HepG2 (cell line): ENCODE results near the gene TKFC. TPM values are rescaled to one million over a fixed set of nuclear protein-coding genes. Genes with fewer than 3 reads are reported as not detected.
A peak's percentile ranks its signal among the peaks of the same experiment; 100 is the strongest.

Source experiments
- AGO2 ChIP-seq: fragments of 200-400 bp; formaldehyde crosslinking; optimal IDR thresholded peaks from 2 replicates; pipeline ENCODE3; 2017; ENCODE audit warnings: mild to moderate bottlenecking, low read depth, low read length, moderate library complexity
- DPF2 ChIP-seq: sonication (generic); formaldehyde crosslinking; IDR thresholded peaks from 2 replicates; pipeline ENCODE4 v1.4.0; 2020; ENCODE audit warnings: mild to moderate bottlenecking, low read depth, missing genetic modification reagents, borderline replicate concordance
- E2F1 ChIP-seq: sonication (generic); formaldehyde crosslinking; IDR thresholded peaks from 2 replicates; pipeline ENCODE4 v1.5.0; 2020; ENCODE audit warnings: missing genetic modification reagents
- FOXM1 ChIP-seq: sonication (generic); formaldehyde crosslinking; IDR thresholded peaks from 2 replicates; pipeline ENCODE4 v1.5.0; 2020; ENCODE audit warnings: missing genetic modification reagents
- KIAA2018 ChIP-seq: sonication (generic); formaldehyde crosslinking; IDR thresholded peaks from 2 replicates; pipeline ENCODE4 v1.5.0; 2020; ENCODE audit warnings: mild to moderate bottlenecking, missing genetic modification reagents, borderline replicate concordance
- KLF15 ChIP-seq: sonication (generic); formaldehyde crosslinking; IDR thresholded peaks from 2 replicates; pipeline ENCODE4 v1.8.1; 2023; ENCODE audit warnings: borderline replicate concordance, mild to moderate bottlenecking, inconsistent platforms, missing genetic modification reagents, mixed read lengths
- NR3C1 ChIP-seq: sonication (generic); formaldehyde crosslinking; IDR thresholded peaks from 2 replicates; pipeline ENCODE4 v1.4.0; 2020; ENCODE audit warnings: missing genetic modification reagents
- RXRA ChIP-seq: sonication (generic); formaldehyde crosslinking; IDR thresholded peaks from 2 replicates; pipeline ENCODE4 v1.5.1; 2020; ENCODE audit warnings: missing genetic modification reagents
- SETDB1 ChIP-seq: sonication (generic); formaldehyde crosslinking; IDR thresholded peaks from 2 replicates; pipeline ENCODE4 v1.5.1; 2020; ENCODE audit warnings: missing genetic modification reagents, mild to moderate bottlenecking, borderline replicate concordance
- SPEN ChIP-seq: sonication (generic); formaldehyde crosslinking; IDR thresholded peaks from 2 replicates; pipeline ENCODE4 v1.5.1; 2020; ENCODE audit warnings: low read depth, mild to moderate bottlenecking, missing genetic modification reagents
- ZNF263 ChIP-seq: sonication (generic); formaldehyde crosslinking; IDR thresholded peaks from 2 replicates; pipeline ENCODE4 v1.4.0; 2020; ENCODE audit warnings: missing genetic modification reagents
- ZNF3 ChIP-seq: IDR thresholded peaks from 2 replicates; pipeline ENCODE4 v1.7.0; 2017; ENCODE audit warnings: inconsistent platforms
- ZNF510 ChIP-seq: sonication (generic); formaldehyde crosslinking; IDR thresholded peaks from 2 replicates; pipeline ENCODE4 v1.4.0; 2020; ENCODE audit warnings: low read depth, mild to moderate bottlenecking, missing genetic modification reagents
- ZSCAN21 ChIP-seq: sonication (generic); formaldehyde crosslinking; IDR thresholded peaks from 2 replicates; pipeline ENCODE4 v1.8.0; 2022; ENCODE audit warnings: mild to moderate bottlenecking, missing genetic modification reagents, moderate library complexity, borderline replicate concordance
- ZSCAN9 ChIP-seq: IDR thresholded peaks from 2 replicates; pipeline ENCODE4 v1.6.1; 2016; ENCODE audit warnings: borderline replicate concordance
- polyA plus RNA-seq, 8 experiments: library from polyadenylated mRNA; depleted of rRNA in 3 of 8; stranded (reverse) in 7 of 8; unstranded in 1 of 8; fragments of >200 nt; fragmentation: Illumina TruSeq in 4 of 8; extraction: Trizol in 4 of 8; gene quantifications; 2 replicates each; pipeline versions ENCODE4 v1.2.1 to v1.2.3, GENCODE V29; 2011 to 2016; ENCODE audit warnings: low read depth in 4 of 8, missing spikeins in 1 of 8, mixed read lengths in 1 of 8; ENCODE audit not compliant: insufficient read depth in 1 of 8
- total RNA-seq, 5 experiments: library from RNA; depleted of rRNA; stranded (reverse); fragments of >200 nt; fragmentation: Illumina TruSeq; extraction: Trizol; gene quantifications; 2 replicates each; pipeline ENCODE4 v1.2.3, GENCODE V29; 2016; ENCODE audit warnings: low read depth in 1 of 5

The TKFC gene
- total and polyA plus RNA-seq, 2 of the 13 experiments (the other 11 are each of a cell fraction or from before 2014, with no cell fraction given): 147 to 197 TPM

- TF ChIP-seq ZSCAN21 (CRISPR knock-in tag) (no peak; the same call in 1 of the 2 replicates), E2F1 (CRISPR knock-in tag) (no peak), ZNF510 (CRISPR knock-in tag) (no peak), FOXM1 (no peak), SETDB1 (CRISPR knock-in tag) (no peak), ZNF263 (CRISPR knock-in tag) (no peak), RXRA (CRISPR knock-in tag) (peak; percentile 92), KLF15 (CRISPR knock-in tag) (no peak), NR3C1 (CRISPR knock-in tag) (no peak), ZNF3 (CRISPR knock-in tag) (no peak), DPF2 (CRISPR knock-in tag) (no peak; the same call in 1 of the 2 replicates), ZSCAN9 (CRISPR knock-in tag) (peak; percentile 37; the same call in 1 of the 2 replicates), AGO2 (no peak), SPEN (no peak; the same call in 1 of the 2 replicates), KIAA2018 (CRISPR knock-in tag) (no peak)
Observed at GRCh38 chr11:61369372-61370348, 36.6 kb downstream of the TKFC start (continued).
